Coronary artery (tissue), 2 donors: ENCODE results near the gene OCEL1.

ENCODE experiments used
- DNase-seq: peaks from one replicate; pipeline ENCODE4 v3.0.0-alpha.2; 2017; ENCODE audit warnings: low spot score
- H3K27ac ChIP-seq, 2 donors: fragments of 200-600 bp; sonication (generic); one replicate each; pipeline ENCODE4 v1.5.1; 2016 to 2019
- H3K4me3 ChIP-seq: fragments of 200-600 bp; sonication (generic); 2 replicates; pipeline ENCODE4 v1.5.1; 2016; ENCODE audit warnings: mild to moderate bottlenecking, moderate library complexity
- TF ChIP-seq, protein P1 (sequence below): fragments of 200-600 bp; sonication (generic); IDR thresholded peaks from one replicate; pipeline ENCODE4 v1.5.1; 2019; ENCODE audit warnings: antibody characterized with exemption

The OCEL1 gene

DNA sequence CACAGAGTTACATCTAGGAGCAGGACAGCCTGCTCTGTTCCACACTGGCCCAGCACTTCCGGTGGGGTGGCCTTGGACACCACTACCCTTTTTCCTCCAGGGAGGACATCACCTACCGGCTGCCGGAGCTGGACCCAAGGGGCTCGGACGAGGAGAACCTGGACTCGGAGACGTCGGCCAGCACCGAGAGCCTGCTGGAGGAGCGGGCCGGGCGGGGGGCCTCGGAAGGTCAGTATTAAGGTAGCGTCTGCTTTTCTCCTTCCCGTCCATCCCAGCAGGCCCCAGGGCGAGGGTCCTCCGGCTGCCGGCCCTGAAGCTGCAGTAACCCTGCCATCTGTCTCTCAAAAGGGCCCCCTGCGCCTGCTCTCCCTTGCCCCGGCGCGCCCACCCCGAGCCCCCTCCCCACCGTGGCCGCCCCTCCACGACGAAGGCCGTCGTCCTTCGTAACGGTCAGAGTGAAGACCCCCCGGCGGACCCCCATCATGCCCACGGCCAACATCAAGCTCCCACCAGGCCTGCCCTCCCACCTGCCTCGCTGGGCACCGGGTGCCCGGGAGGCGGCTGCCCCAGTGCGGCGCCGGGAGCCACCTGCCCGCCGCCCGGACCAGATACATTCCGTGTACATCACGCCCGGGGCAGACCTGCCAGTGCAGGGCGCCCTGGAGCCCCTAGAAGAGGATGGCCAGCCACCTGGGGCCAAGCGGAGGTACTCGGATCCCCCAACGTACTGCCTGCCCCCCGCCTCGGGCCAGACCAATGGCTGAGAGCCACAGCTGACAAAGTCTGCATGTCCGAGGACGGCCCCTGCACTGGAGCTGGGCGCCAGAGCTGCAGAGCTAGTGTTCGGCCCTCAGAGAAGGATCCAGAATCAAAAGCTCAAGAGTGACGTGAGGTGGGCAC, 14.2 kb upstream of the OCEL1 start:
- no peak overlapping the region for H3K27ac ChIP-seq
- no peak for DNase-seq
- TF ChIP-seq, protein P1, sequence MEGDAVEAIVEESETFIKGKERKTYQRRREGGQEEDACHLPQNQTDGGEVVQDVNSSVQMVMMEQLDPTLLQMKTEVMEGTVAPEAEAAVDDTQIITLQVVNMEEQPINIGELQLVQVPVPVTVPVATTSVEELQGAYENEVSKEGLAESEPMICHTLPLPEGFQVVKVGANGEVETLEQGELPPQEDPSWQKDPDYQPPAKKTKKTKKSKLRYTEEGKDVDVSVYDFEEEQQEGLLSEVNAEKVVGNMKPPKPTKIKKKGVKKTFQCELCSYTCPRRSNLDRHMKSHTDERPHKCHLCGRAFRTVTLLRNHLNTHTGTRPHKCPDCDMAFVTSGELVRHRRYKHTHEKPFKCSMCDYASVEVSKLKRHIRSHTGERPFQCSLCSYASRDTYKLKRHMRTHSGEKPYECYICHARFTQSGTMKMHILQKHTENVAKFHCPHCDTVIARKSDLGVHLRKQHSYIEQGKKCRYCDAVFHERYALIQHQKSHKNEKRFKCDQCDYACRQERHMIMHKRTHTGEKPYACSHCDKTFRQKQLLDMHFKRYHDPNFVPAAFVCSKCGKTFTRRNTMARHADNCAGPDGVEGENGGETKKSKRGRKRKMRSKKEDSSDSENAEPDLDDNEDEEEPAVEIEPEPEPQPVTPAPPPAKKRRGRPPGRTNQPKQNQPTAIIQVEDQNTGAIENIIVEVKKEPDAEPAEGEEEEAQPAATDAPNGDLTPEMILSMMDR, result no peak
- no peak overlapping the region for H3K4me3 ChIP-seq

DNA sequence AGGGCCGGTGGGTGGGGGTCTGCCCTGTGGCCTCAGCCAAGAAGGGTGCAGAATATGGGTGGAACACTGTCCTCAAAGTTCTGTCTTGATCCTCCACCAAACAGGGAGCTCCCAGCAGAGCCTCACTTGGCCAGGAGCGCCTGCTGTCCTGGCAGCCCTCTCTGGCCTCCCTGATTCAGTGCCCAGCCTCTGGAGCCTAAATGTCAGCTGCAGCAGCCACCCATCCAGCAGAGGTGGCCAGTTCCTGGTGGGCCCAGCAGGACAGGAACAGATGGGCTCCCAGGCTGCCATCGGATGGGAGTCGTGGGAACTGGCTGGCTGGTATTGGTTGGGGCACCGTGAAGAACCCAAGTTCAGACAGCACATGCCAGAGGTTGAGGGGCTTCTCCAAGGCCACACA, 12.7 kb upstream of the OCEL1 start:
- H3K27ac ChIP-seq, result no peak overlapping the region
- no peak overlapping the region for H3K4me3 ChIP-seq
- TF ChIP-seq, protein P1, result no peak
- DNase-seq, result no peak

DNA sequence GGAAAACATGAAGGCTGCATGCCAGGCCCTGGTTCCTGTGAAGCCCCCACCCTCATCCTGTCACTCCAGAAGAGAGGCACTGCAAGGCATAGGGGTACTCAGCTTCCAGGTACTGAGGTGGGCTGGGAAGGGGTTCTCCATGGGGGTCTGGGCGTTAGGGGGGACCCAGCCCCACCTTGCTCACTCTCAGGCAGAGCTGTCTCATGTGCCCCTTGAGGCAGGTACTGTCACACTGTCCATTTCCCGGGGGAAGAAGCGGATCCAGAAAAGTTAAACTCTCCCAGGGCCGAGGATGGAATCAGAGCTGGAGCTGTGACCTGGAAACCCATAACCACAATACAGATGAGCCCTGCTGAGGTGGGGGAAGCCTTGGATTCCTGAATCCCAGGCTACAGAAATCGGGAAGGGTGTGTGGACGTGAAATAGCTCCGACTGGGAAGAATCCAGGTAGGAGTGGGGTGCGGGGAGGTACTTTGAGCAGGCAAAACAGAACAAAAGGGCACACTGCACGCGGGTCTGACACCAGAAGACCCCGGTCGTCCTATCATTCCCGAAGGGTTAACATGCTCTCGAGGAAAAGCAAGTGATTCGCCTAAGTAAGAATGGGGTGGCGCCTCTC, 11.4 kb upstream of the OCEL1 start:
- DNase-seq, result no peak
- Histone ChIP-seq H3K27ac (peak overlapping the region; percentile 86 to 98), H3K4me3 (peak overlapping the region; percentile 90)
- TF ChIP-seq, protein P1, result no peak

DNA sequence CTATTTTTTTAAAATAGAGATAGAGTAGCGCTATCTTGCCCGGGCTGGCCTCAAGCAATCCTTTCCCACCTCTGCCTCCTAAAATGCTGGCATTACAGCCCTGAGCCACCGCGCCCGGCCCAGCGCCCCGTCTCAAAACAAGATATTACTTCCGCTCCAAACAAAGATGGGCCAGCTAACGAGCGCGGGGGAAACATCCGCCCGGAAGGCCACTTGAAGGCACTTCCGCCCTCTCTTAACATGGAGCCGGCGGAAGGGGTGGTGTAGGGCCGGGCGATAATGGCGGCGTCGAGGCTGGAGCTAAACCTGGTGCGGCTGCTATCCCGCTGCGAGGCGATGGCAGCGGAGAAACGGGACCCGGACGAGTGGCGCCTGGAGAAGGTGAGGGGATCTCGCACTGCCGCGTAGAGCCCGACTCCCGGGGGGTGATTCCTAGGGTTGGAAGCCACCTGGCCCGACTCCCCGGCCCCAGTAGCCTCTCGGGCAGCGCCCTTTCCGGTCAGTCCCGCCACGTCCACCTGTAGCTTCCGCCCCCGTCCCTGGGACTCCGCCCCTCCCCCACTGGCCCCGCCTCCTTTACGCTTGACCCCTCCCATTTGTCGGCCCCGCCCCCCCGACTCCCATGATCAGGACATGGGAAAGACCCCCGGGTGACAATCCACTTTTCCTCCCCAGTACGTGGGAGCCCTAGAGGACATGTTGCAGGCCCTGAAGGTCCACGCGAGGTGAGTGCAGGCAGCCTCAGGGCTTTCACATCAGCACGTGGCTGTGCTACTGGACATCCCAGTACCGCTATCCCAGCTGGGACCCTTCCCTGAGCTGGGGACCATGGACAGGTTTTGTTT, 10.7 kb upstream of the OCEL1 start, which contains the start of gene USE1:
Gene USE1 (plus strand): TSS at position 231 of the 845 bp plus-strand sequence. CDS start 49 bp downstream, at position 280.
- peak; percentile 93 for DNase-seq
- TF ChIP-seq, protein P1, result no peak
- peak within 1 kb of the TSS; percentile 86 to 98 for H3K27ac ChIP-seq
- H3K4me3 ChIP-seq, result peak within 1 kb of the TSS; percentile 90

DNA sequence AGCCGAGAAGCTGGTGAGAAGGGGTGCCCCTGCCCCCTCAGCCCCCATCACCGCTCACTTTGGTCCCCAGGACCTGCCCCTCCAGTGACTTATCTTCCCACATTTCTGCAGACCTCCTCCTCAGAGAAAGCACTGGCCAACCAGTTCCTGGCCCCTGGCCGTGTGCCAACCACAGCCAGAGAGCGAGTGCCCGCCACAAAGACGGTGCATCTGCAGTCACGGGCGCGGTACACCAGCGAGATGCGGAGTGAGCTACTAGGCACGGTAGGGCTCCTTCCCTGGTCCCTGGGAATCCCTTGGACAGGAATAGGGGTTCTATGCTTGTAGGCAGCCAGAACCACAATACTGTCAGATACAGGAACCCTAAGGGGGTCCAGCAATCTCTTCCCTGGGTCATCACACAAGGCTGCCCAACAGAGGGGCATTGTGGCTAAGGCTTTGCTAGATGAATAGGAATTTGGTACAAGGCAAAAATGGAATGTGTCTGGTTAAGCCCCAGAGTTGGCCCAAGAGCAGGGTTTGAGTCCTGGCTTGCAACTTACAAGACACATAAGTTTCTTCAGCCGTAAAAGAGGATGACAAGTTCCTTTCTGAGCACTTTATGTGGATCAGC, 9.9 kb upstream of the OCEL1 start:
- Histone ChIP-seq H3K4me3 (peak overlapping the region; percentile 90), H3K27ac (peak overlapping the region in 1 of 2 donors; percentile 98)
- DNase-seq, result no peak
- TF ChIP-seq, protein P1, result no peak

DNA sequence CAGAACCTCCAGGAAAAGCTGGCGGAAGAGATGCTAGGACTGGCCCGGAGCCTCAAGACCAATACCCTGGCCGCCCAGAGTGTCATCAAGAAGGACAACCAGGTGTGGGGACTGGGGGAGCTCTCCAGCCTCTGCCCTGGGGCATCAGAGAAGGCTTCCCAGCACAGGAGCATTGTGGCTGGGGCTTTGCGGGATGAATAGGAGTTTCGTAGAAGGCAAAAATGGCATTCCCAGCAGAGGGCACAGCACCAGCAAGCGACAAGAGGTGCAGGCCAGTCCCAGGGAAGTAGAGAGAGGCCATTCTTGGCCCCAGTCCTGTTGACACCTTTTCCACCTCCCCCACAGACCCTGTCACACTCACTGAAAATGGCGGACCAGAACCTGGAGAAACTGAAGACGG, 6.7 kb upstream of the OCEL1 start:
- TF ChIP-seq, protein P1, result no peak
- H3K27ac ChIP-seq, result no peak overlapping the region
- no peak for DNase-seq
- H3K4me3 ChIP-seq, result no peak overlapping the region
